Endometrial microvascular endothelial cells (primary cell): ENCODE results near the gene ZNF382. TPM values are rescaled to one million over a fixed set of nuclear protein-coding genes. Genes with fewer than 3 reads are reported as not detected.

Experiments used
- in situ Hi-C: cut with HindIII; loops from 2 replicates; pipeline ENCODE4 v1.10.0; 2017; ENCODE audit warnings: low sequenced_read_pairs, low pct_unique_long_range_greater_than_20kb; ENCODE audit errors: inconsistent ontology term
- total RNA-seq: library from RNA; depleted of rRNA; stranded (reverse); fragments of >200 nt; gene quantifications from one replicate; pipeline ENCODE4 v1.2.3, GENCODE V29; 2015; ENCODE audit errors: inconsistent ontology term

The ZNF382 gene
- total RNA-seq, 1 donor from 2014 or later, result 1.3 TPM

GRCh38 chr19:36668646-36669045 is 63.5 kb downstream of the ZNF382 start:
- in situ Hi-C loops, result no loop called here

GRCh38 chr19:36672368-36672767 is 67.3 kb downstream of the ZNF382 start:
- in situ Hi-C loops, result no loop called here

GRCh38 chr19:36674201-36674600 is 69.1 kb downstream of the ZNF382 start:
- in situ Hi-C loops, result no loop called here

- in situ Hi-C loops, result no loop called here
These were observed 74.3 kb downstream of the ZNF382 start for GRCh38 chr19:36679455-36679854.

Other genes starting within 250 kb of the ZNF382 start
- gene ZFP14, start 226.1 kb upstream of the ZNF382 start, total RNA-seq, result 0.65 TPM
- gene ZFP82, start 186.7 kb upstream of the ZNF382 start, total RNA-seq, result 5.8 TPM
- 10.8 TPM for gene ZNF566, start 115.8 kb upstream of the ZNF382 start, total RNA-seq
- 6.9 TPM for gene ZNF260, start 77.0 kb upstream of the ZNF382 start, total RNA-seq
- 2.6 TPM for gene ZNF529, start 32.0 kb upstream of the ZNF382 start, total RNA-seq
- gene ZNF461, start 61.5 kb downstream of the ZNF382 start, total RNA-seq, result 23.2 TPM
- gene ZNF567, start 82.3 kb downstream of the ZNF382 start, total RNA-seq, result 5.5 TPM
- gene ZNF850, start 167.5 kb downstream of the ZNF382 start, total RNA-seq, result 0.84 TPM
- gene ZNF790, start 233.1 kb downstream of the ZNF382 start, total RNA-seq, result 5.2 TPM
- 1.4 TPM for gene ZNF345, start 245.6 kb downstream of the ZNF382 start, total RNA-seq